HG02885 (cell line): ENCODE data around the gene GFRA4.

Source experiments
- ATAC-seq: cut with Tn5 transposase; IDR thresholded peaks from one replicate; pipeline ENCODE4 v1.9.1; 2021; ENCODE audit warnings: mild to moderate bottlenecking; ENCODE audit not compliant: unreplicated experiment, poor library complexity

GFRA4 gene

DNA sequence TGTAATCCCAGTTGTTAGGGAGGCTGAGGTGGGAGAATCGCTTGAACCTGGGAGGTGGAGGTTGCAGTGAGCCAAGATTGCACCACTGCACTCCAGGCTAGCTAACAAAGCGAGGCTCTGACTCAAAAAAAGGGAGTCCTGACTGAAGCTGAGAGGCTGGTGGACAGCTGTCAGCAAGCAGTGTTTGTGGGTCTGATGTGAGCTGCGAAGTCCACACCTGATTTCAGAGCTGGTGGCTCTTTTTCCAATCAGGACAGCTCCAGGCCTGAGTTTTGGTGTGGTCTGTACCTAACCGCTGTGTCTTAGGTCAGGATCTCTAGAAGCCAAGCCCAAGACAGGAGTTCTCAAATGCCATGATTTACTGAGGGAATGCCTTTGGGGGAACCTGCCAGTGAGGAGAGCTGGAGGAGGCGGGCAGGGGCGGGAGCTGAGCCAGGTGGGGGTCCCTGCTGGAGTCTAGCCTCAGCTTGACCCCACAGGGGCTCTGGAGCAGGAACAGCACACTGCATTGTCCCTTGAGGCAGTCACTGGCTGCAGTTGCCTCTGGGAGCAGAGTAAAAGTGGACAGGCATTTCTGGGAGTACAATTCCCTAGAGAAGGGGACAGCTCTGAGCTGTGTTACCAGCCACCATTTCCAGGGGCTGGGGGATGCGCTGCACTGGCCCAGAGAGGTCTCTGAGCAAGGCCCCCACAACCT is 5.0 kb downstream of the GFRA4 start:
- ATAC-seq, result no peak

DNA sequence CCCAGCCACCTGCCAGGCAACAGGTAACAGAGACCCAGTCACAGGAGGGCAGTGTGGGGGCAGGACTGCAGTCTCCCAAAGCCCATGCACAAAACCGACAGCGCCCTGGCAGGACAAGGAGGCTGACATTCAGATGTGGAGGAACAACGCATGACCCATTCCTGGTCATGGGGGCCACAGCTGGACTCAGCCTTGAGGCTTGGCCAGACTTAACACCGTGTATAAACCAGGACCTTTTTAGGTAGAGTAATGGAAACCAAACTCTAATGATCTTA is 8.1 kb downstream of the GFRA4 start:
- no peak for ATAC-seq

DNA sequence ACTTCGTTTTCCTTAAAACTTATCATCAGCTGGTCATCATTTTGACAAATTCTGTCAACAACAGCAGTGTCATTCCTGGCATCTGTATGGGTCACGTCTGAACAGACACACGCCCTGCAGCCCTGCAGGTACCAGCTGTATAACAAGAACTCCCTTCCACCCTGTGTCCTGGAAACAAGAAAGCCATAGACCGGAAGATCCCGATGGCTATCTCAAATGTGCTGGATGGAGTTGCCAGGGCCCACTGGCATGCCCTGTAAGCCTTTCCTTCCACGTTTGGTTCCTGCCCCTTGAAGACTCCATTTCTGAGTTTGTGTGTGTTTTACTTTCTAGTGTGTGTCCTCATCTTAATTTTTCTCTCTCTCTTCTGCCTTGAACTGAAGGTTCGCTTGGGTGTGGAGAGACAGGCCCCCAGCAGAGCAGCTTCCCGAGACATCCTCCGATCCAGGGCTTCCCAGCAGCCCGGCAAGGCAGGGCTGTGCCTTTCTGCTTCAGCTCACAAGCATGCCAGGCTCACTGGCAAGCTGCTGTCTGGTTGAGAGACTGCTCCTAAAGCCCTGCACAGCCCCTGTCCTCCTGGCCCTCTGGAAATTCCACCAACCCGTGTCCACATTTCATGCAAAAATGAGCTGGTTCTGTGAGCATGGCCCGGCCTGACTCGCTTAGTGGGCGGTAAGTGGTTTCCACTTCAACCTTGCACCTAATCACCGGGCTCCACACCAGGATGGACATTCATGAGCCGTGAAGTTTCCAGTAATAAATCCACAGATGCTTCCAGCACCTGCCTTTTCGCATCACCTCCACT is 8.7 kb downstream of the GFRA4 start:
- no peak for ATAC-seq

DNA sequence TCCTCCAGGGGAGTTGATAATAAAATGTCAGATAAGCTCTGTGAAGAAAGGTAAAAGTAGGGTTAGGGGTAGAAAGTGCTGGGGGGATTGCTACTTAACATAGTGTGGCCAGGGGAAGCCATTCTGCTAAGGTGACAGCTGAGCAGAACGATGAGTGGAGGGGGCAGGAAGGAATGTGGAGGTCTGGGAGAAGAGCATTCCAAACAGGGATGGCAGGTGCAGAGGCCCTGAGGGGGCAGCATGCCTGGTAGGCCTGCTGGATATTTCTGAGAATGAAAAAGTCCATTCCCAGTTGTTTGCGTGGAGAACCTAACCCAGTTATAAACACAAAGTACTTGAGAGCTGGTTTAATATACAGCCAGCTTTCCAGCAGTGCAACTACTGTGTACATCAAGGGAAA is 9.3 kb downstream of the GFRA4 start:
- no peak for ATAC-seq

GRCh38 chr20:3652676-3653596 is 10.3 kb downstream of the GFRA4 start:
- ATAC-seq, result no peak

DNA sequence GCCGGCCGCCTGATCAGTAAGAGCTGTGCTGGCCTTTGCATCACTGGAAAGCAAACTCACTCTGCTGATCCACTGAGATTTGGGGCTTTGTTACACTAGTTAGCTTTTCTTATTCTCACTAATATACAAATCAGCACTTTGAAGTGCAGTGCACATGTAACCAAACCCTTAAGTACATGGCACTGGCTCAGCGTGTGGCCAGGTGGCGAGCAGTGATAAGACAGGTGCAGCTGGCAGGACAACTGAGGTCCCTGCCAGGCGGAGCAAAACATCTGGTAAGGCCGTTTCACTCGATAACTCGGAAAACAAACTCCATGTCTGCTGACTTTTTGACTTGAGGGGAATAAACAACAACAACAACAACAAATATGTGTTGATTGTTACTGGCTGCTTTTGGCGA is 11.0 kb downstream of the GFRA4 start:
- ATAC-seq, result no peak

DNA sequence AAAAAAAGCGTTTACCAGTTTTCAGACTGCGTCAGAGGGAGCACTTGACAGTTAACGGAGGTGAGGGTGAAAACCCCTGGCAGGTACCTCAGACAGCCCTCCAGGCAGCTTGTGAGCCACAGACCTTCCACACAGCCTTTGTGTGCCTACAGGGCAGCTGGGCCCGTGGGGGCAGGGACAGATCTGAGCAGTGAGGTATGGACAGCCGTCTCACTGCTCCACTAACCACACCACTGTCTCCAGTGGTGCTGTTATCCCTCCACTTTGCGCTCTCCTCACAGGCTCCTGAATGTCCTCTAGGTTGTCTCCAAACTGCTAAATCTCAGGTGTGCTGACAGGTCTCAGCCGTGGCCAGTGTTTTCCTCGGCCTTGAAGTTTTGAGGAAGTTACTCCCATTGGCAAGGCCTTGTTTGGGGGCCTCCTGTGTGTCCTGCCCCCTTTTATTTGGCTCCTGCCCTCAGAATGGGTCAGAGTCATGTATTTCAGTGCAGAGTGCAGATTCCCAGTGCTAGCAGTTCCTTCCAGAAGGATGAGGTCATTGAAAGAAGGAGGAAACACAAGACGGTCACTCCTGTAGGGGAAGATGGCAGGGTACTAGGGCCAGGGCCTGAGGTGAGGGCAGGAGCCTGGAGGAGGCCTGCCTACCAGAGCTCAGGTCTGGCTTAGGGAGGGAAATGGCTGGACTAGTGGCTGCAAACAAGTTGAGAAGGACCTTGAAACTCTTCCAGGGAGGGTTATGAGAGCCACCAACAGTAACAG is 11.8 kb downstream of the GFRA4 start:
- ATAC-seq, result no peak

GRCh38 chr20:3648951-3649350 is 14.2 kb downstream of the GFRA4 start:
- no peak for ATAC-seq

DNA sequence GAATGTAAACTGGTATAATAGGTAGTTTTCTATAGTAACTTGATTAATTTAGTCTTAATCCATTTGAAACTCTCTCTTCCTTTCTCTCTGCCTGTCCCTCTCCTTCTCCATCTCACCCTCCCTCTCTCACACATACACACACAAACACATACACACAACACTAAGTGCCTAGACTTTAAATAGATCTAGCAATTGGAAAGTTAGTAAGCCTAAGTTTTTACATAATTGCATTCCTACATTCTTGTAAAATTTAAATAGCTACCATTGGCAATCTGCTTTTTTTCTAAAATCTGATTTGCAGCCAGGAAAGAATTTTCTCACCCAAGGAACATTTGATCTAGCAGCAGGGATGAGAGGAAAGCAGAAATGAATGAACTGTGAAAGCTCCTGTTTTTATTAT is 15.7 kb downstream of the GFRA4 start:
- no peak for ATAC-seq

GRCh38 chr20:3646651-3647050 is 16.5 kb downstream of the GFRA4 start:
- ATAC-seq, result no peak

GRCh38 chr20:3646067-3646440 is 17.1 kb downstream of the GFRA4 start:
- ATAC-seq, result no peak

- no peak for ATAC-seq
These were observed 17.7 kb downstream of the GFRA4 start for GRCh38 chr20:3645309-3646066.

DNA sequence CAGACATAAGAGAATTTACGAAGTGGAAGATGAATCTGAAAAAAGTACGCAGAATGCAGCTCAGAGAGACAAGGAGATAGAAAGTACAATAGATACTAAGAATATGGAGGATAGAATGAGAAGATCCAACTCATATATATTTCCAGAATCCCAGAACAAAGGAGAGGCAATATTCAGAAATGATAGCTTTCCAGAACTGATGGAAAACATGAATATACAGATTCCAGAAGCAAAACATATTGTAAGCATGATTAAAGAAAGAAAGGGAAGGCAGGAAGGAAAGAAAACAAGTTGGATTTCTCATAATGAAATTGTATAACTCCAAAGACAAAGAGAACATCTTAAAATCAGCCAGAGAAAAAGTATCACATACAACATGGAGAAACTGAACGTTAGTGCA is 22.9 kb downstream of the GFRA4 start:
- no peak for ATAC-seq

DNA sequence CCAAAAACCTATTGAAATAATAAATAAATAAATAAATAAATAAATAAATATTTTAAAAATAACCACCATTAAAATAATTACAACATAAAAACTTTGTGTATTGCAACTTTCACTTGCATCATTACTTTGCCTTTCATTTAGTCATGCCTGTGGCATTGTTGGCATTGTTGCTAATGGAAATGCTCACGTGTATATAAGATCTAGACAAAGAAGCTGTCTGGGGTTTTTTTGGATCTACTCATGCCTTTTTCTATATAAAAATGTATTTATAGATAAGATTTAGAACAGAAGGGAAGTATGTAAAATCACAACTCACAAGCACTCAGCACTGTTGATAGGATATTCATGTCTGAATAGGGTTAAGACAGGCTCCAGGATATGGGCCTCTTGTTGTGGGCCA is 27.9 kb downstream of the GFRA4 start:
- no peak for ATAC-seq

- no peak for ATAC-seq
These were observed 29.2 kb downstream of the GFRA4 start for GRCh38 chr20:3633913-3634478.

- no peak for ATAC-seq
These were observed 30.7 kb downstream of the GFRA4 start for GRCh38 chr20:3632311-3633004.

- ATAC-seq, result no peak
These were observed 31.7 kb downstream of the GFRA4 start for GRCh38 chr20:3631534-3631933.

- no peak for ATAC-seq
These were observed 32.8 kb downstream of the GFRA4 start for GRCh38 chr20:3630429-3630828.

- no peak for ATAC-seq
These were observed 33.3 kb downstream of the GFRA4 start for GRCh38 chr20:3629893-3630292.
